Natural killer cell (primary cell): ENCODE measurements around the gene ALG6. TPM values are rescaled to one million over a fixed set of nuclear protein-coding genes. Genes with fewer than 3 reads are reported as not detected.

Experiments
- ATAC-seq, 3 donors: fragments of 150-1000 bp in 2 of 3; fragments of 200-7000 bp in 1 of 3; cut with Tn5 transposase; 1 replicate in 1 of 3; 2 replicates in 2 of 3; pipeline ENCODE4 v1.10.0; 2021; ENCODE audit warnings: mild to moderate bottlenecking in 2 of 3, moderate library complexity in 2 of 3
- DNase-seq, 2 donors: peaks; one replicate each; pipeline versions ENCODE4 v3.0.0 to v3.0.0-alpha.2; 2013 to 2021; ENCODE audit warnings: mixed read lengths in 1 of 2
- H3K27ac ChIP-seq: one replicate; pipeline ENCODE4 v1.5.1; 2013; ENCODE audit warnings: mild to moderate bottlenecking, low read length
- H3K27me3 ChIP-seq: one replicate; pipeline ENCODE4 v1.6.1; 2013; ENCODE audit warnings: low read length; ENCODE audit not compliant: control insufficient read depth, insufficient read depth
- H3K36me3 ChIP-seq: one replicate; pipeline ENCODE4 v1.6.1; 2013; ENCODE audit warnings: low read length; ENCODE audit not compliant: control insufficient read depth, insufficient read depth
- H3K4me1 ChIP-seq: one replicate; pipeline ENCODE4 v1.6.1; 2013; ENCODE audit warnings: low read length; ENCODE audit not compliant: control insufficient read depth, insufficient read depth
- H3K4me3 ChIP-seq: one replicate; pipeline ENCODE4 v1.5.1; 2013; ENCODE audit warnings: low read length
- H3K9me3 ChIP-seq: one replicate; pipeline ENCODE4 v1.6.1; 2013; ENCODE audit warnings: low read length; ENCODE audit not compliant: control insufficient read depth, insufficient read depth
- H3K27ac Mint-ChIP-seq, 2 donors: one replicate each; pipeline ENCODE4 v1.8.0; 2022; ENCODE audit warnings: mild to moderate bottlenecking in 2 of 2, mixed read lengths in 2 of 2, moderate library complexity in 1 of 2
- H3K27me3 Mint-ChIP-seq, 2 donors: one replicate each; pipeline ENCODE4 v1.8.0; 2022; ENCODE audit warnings: low read depth in 2 of 2, mixed read lengths in 2 of 2
- H3K36me3 Mint-ChIP-seq: one replicate; pipeline ENCODE4 v1.8.0; 2022; ENCODE audit warnings: mixed read lengths
- H3K4me1 Mint-ChIP-seq, 2 donors: one replicate each; pipeline ENCODE4 v1.8.0; 2022; ENCODE audit warnings: mixed read lengths in 2 of 2
- H3K4me3 Mint-ChIP-seq: one replicate; pipeline ENCODE4 v1.8.0; 2022; ENCODE audit warnings: mild to moderate bottlenecking, moderate library complexity, mixed read lengths
- H3K9me3 Mint-ChIP-seq, 2 donors: one replicate each; pipeline ENCODE4 v1.8.0; 2022; ENCODE audit warnings: mixed read lengths in 2 of 2
- WGBS: methylation state at CpG from one replicate; pipeline ENCODE4 v1.1.7; 2013; ENCODE audit warnings: missing lambda C conversion rate; ENCODE audit not compliant: insufficient coverage; 5-methylcytosine and 5-hydroxymethylcytosine counted together
- intact Hi-C: fragments of 100-400 bp; cut with micrococcal nuclease; formaldehyde crosslinking; loops from one replicate; pipeline ENCODE4 v1.14.2; 2022
- total RNA-seq, 4 donors: library from RNA; stranded (reverse); fragments of 120-200 nt in 1 of 4; gene quantifications; one replicate each; pipeline versions ENCODE4 v1.2.3 to v1.2.4, GENCODE V29; 2013 to 2022
- TF ChIP-seq, protein P1 (sequence below): fragments of 200-600 bp; IDR thresholded peaks from one replicate; pipeline ENCODE4 v1.8.0; 2022; ENCODE audit warnings: antibody characterized with exemption

ALG6 gene
- total RNA-seq, 3 donors from 2014 or later (not counting 1 experiment from before 2014, with no cell fraction given): 21.3 to 28.0 (median 23.4) TPM

DNA sequence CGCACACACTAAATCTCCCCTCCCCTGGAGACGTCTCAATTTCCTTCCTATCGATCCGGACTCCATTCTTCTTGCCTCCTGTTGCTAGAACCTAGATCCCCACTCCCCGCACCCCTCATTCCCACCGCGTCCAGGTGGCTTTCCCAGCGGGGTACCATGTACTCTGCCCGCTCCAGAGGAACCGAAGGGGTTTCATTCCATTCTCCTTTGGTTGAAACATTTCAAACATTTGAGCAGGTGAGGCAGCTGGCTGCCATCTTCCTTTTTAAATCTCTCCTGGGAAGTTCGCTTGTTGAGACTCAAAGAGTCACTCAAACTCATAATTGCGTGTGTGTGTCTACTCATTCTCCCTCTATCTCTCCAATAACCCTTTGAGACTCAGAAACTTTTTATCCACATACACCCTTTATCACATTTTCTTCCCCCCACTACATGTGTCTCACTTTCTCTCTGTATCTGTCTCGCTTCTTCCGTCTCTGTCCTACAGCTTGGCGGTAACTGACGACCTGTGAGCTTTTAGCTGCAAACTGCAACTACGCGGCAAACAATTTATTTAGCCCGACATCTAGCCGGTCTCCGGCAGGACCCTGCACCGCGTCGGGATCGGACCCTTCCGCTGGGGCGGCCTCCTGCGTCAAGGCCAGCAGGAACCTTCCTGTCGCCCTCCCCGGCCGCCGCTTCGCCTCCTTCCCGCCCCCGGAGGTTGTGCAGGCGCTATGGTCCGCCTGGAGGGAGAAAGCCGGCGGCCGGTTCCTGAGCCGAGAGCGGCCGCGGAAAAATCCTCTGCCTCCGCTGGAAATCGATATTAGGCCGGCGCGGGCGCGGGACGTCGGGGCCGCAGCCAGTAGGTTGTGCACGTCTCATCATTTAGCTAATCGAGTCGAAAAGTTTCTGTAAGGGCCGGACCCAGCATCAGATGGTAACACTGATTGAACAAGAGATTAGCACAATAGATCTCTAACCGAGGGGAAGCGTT, 48.1 kb upstream of the ALG6 start:
- Mint-ChIP-seq H3K27ac (peak overlapping the region in 1 of 2 donors; percentile 50), H3K9me3 (peaks cover 3 to 4% of the 10 kb centered on the region in 2 donors), H3K4me3 (peak overlapping the region; percentile 49), H3K27me3 (peaks cover 60% of the 10 kb centered on the region in 2 donors), H3K36me3 (peaks cover 16% of the 10 kb centered on the region), H3K4me1 (peaks cover 28 to 35% of the 10 kb centered on the region in 2 donors)
- WGBS: 10% methylated on average over 60 of the region's 60 CpGs
- TF ChIP-seq, protein P1, sequence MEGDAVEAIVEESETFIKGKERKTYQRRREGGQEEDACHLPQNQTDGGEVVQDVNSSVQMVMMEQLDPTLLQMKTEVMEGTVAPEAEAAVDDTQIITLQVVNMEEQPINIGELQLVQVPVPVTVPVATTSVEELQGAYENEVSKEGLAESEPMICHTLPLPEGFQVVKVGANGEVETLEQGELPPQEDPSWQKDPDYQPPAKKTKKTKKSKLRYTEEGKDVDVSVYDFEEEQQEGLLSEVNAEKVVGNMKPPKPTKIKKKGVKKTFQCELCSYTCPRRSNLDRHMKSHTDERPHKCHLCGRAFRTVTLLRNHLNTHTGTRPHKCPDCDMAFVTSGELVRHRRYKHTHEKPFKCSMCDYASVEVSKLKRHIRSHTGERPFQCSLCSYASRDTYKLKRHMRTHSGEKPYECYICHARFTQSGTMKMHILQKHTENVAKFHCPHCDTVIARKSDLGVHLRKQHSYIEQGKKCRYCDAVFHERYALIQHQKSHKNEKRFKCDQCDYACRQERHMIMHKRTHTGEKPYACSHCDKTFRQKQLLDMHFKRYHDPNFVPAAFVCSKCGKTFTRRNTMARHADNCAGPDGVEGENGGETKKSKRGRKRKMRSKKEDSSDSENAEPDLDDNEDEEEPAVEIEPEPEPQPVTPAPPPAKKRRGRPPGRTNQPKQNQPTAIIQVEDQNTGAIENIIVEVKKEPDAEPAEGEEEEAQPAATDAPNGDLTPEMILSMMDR: no peak
- Histone ChIP-seq H3K27ac (no peak overlapping the region), H3K27me3 (peaks cover 64% of the 10 kb centered on the region), H3K4me3 (no peak overlapping the region), H3K36me3 (no peaks in the 10 kb centered on the region), H3K4me1 (peaks cover 49% of the 10 kb centered on the region), H3K9me3 (peaks cover 37% of the 10 kb centered on the region)
- DNase-seq (peak in 1 of 2 donors; percentile 25), ATAC-seq (no peak)
- intact Hi-C loops: no loop called here

DNA sequence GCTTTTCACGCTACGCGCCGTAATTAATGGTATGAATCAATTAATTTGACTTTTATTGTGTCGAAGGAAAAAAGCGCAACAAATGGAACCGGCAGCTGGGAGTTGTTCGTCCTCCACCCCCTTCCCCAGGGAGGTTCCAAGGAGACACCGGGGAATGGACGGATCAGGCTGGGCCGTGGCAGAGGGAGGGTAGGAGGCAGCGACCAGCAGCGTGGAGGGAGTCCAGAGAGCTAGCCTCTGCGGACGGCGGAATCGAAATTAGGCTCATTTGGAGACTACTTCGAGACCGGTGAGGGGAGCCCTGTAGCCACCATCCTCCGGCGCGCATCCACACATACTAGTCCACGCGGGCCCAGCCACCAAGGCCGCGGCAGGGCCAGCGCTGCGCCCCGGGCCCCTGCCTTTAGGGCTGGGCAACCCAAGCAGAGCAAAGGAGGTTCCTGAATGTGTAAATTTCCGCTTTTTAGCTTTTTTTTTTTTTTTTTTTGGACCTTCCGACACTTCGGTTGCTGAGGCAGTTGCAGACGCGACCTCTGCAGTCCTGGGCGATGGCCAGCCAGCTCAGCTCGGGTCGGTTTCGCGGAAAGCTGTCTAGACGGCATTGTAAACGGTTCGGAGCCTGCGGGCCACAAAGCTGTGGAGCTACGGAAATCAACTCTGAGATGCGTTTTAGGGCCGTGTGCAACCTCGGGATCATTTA, 47.3 kb upstream of the ALG6 start:
- Histone ChIP-seq H3K27ac (no peak overlapping the region), H3K4me1 (peaks cover 53% of the 10 kb centered on the region), H3K4me3 (no peak overlapping the region), H3K27me3 (peaks cover 72% of the 10 kb centered on the region), H3K9me3 (peaks cover 37% of the 10 kb centered on the region), H3K36me3 (no peaks in the 10 kb centered on the region)
- 9% methylated on average over 47 of the region's 47 CpGs for WGBS
- intact Hi-C loops: no loop called here
- peaks cover 60% of the 10 kb centered on the region in 2 donors for H3K27me3 Mint-ChIP-seq
- peaks cover 3 to 4% of the 10 kb centered on the region in 2 donors for H3K9me3 Mint-ChIP-seq
- ATAC-seq: no peak
- peak overlapping the region in 1 of 2 donors; percentile 50 for H3K27ac Mint-ChIP-seq
- H3K36me3 Mint-ChIP-seq: peaks cover 16% of the 10 kb centered on the region
- TF ChIP-seq, protein P1: no peak
- peak in 1 of 2 donors; percentile 35 for DNase-seq
- H3K4me3 Mint-ChIP-seq: peak overlapping the region; percentile 49
- peaks cover 28 to 39% of the 10 kb centered on the region in 2 donors for H3K4me1 Mint-ChIP-seq

GRCh38 chr1:63321066-63321784, 46.2 kb upstream of the ALG6 start:
- no peak overlapping the region for H3K4me3 ChIP-seq
- ATAC-seq (no peak), DNase-seq (peak in 1 of 2 donors; percentile 31)
- peaks cover 40% of the 10 kb centered on the region for H3K9me3 ChIP-seq
- H3K36me3 ChIP-seq: no peaks in the 10 kb centered on the region
- peaks cover 77% of the 10 kb centered on the region for H3K27me3 ChIP-seq
- peak overlapping the region; percentile 54 to 82 for H3K27ac Mint-ChIP-seq
- intact Hi-C loops: no loop called here
- peak overlapping the region; percentile 86 for H3K4me3 Mint-ChIP-seq
- peaks cover 53% of the 10 kb centered on the region for H3K4me1 ChIP-seq
- H3K27ac ChIP-seq: no peak overlapping the region
- peaks cover 28 to 36% of the 10 kb centered on the region in 2 donors for H3K4me1 Mint-ChIP-seq
- H3K9me3 Mint-ChIP-seq: peaks cover 3 to 4% of the 10 kb centered on the region in 2 donors
- H3K36me3 Mint-ChIP-seq: peaks cover 16% of the 10 kb centered on the region
- TF ChIP-seq, protein P1: no peak
- H3K27me3 Mint-ChIP-seq: peaks cover 60 to 63% of the 10 kb centered on the region in 2 donors
- 12% methylated on average over 39 of the region's 39 CpGs for WGBS
